A673 (cell line): ENCODE data around the gene TTC3.

Experiments used
- CTCF ChIP-seq: fragments of 300-800, 200-600 bp; sonication (generic); conservative IDR thresholded peaks from 2 replicates; pipeline ENCODE4 v1.5.1; 2017; ENCODE audit warnings: low read depth, mild to moderate bottlenecking, antibody characterized with exemption, low read length, moderate library complexity, mixed read lengths
- EZH2 ChIP-seq: fragments of 200-600 bp; sonication (generic); IDR thresholded peaks from 2 replicates; pipeline ENCODE4 v1.6.1; 2017; ENCODE audit warnings: borderline replicate concordance, low read depth, mild to moderate bottlenecking, mixed read lengths, antibody characterized with exemption, low read length; ENCODE audit not compliant: poor library complexity, severe bottlenecking

GRCh38 chr21:37207441-37208009 is 134.5 kb downstream of the TTC3 start:
- TF ChIP-seq CTCF = no peak
- no peak for TF ChIP-seq EZH2
